ENCODE results near the gene CCDC102A. TPM values are rescaled to one million over a fixed set of nuclear protein-coding genes. Genes with fewer than 3 reads are reported as not detected.

Gene CCDC102A
- total RNA-seq, 2 donors from 2014 or later = 11.2 to 15.1 TPM

- no peak for TF ChIP-seq CTCF (IDR thresholded peaks at IDR 0.05)
- DNase-seq (ENCODE audit: low spot score) = no peak
- Histone ChIP-seq H3K36me3 (no peaks in the 10 kb centered on the region), H3K27me3 (no peaks in the 10 kb centered on the region), H3K4me3 (no peak overlapping the region), H3K4me1 (peaks cover 0 to 41% of the 10 kb centered on the region in 2 donors), H3K27ac (peak overlapping the region in 1 of 2 donors; percentile 35), H3K9me3 (no peaks in the 10 kb centered on the region)
Observed at GRCh38 chr16:57529391-57530103, 6.8 kb downstream of the CCDC102A start.

- Histone ChIP-seq H3K4me3 (no peak overlapping the region), H3K36me3 (no peaks in the 10 kb centered on the region), H3K4me1 (peaks cover 0 to 33% of the 10 kb centered on the region in 2 donors), H3K9me3 (no peaks in the 10 kb centered on the region), H3K27me3 (no peaks in the 10 kb centered on the region), H3K27ac (no peak overlapping the region)
- no peak for TF ChIP-seq CTCF (IDR thresholded peaks at IDR 0.05)
- no peak for DNase-seq (ENCODE audit: low spot score)
Observed at GRCh38 chr16:57528499-57529390, 7.6 kb downstream of the CCDC102A start.

DNA sequence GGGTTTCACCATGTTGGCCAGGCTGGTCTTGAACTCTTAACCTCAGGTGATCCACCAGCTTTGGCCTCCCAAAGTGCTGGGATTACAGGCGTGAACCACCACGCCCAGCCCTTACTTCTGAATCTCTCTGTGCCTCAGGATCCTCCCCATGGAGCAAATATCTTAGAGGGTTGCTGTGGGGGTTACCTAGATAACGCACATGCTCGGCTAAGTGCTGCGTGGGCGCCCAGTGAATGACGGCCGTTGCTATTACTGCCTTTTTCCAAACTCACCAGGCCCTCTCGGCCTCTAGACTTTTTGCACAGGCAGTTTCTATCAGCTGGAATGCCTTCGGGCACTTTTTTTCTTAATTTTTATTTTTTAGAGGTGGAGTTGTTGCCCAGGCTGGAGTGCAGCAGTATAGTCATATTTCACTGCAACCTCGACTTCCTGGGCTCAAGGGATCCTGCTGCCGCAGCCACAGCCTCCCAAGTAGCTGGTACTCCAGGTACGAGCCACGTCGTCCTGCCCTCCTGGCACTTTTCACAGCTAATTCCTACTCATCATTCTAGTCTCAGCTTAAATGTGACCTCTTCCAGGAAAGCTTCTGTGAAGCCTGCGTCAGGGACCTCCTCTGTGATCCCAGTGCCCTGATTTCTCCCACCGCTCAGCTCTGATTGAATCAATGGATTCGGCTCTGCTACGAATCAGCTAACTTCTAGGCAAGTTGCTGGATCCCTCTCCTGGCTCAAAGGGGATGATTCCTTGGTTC lies 8.6 kb downstream of the CCDC102A start:
- H3K36me3 ChIP-seq = no peaks in the 10 kb centered on the region
- no peak for TF ChIP-seq CTCF (IDR thresholded peaks at IDR 0.05)
- DNase-seq (ENCODE audit: low spot score) = no peak
- H3K4me3 ChIP-seq = no peak overlapping the region
- H3K27ac ChIP-seq = no peak overlapping the region
- no peaks in the 10 kb centered on the region for H3K27me3 ChIP-seq
- no peaks in the 10 kb centered on the region for H3K9me3 ChIP-seq
- peaks cover 0 to 23% of the 10 kb centered on the region in 2 donors for H3K4me1 ChIP-seq

DNA sequence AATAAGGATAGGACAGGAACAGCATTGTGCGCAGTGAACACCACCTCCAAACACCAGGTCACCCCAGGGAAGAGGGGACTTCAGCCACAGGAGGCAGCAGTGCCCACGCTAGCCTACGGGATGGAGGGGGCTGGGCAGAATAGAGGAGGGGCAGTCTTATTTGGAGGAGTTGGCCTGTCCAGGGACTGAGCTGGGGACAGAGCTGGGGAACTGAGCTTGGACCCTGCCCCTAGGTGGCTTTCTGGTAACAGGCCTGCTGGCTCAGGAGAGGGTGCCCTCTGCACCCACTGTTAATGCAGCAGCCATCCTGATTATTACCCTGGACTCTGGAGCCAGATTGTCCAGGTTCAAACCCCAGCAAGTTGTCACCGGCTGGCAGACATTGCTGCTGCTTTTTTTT lies 9.3 kb downstream of the CCDC102A start:
- no peaks in the 10 kb centered on the region for H3K9me3 ChIP-seq
- no peak overlapping the region for H3K27ac ChIP-seq
- no peaks in the 10 kb centered on the region for H3K36me3 ChIP-seq
- H3K27me3 ChIP-seq = no peaks in the 10 kb centered on the region
- TF ChIP-seq CTCF (IDR thresholded peaks at IDR 0.05) = no peak
- H3K4me1 ChIP-seq = peaks cover 0 to 16% of the 10 kb centered on the region in 2 donors
- no peak overlapping the region for H3K4me3 ChIP-seq
- no peak for DNase-seq (ENCODE audit: low spot score)

GRCh38 chr16:57526498-57526897 lies 9.9 kb downstream of the CCDC102A start:
- no peak for DNase-seq (ENCODE audit: low spot score)
- H3K4me1 ChIP-seq = peaks cover 0 to 16% of the 10 kb centered on the region in 2 donors
- no peaks in the 10 kb centered on the region for H3K36me3 ChIP-seq
- no peaks in the 10 kb centered on the region for H3K27me3 ChIP-seq
- H3K27ac ChIP-seq = no peak overlapping the region
- H3K4me3 ChIP-seq = no peak overlapping the region
- TF ChIP-seq CTCF (IDR thresholded peaks at IDR 0.05) = no peak
- no peaks in the 10 kb centered on the region for H3K9me3 ChIP-seq
